Measurements from ENCODE around the gene ERFL. TPM values are rescaled to one million over a fixed set of nuclear protein-coding genes. Genes with fewer than 3 reads are reported as not detected.

Gene ERFL
- total RNA-seq, 1 experiment from 2014 or later: 0.65 TPM

GRCh38 chr19:41957838-41958366, 29.7 kb upstream of the ERFL start:
- Histone ChIP-seq H3K4me2 (peak overlapping the region; percentile 75), H3F3A (ENCODE audit: insufficient read depth, low read depth) (peaks cover 5% of the 10 kb centered on the region; the same call in 1 of the 2 replicates), H3K36me3 (ENCODE audit: low read depth) (no peaks in the 10 kb centered on the region), H3K27me3 (ENCODE audit: insufficient read depth, low read depth) (no peaks in the 10 kb centered on the region), H3K9me3 (ENCODE audit: insufficient read depth, low read depth) (no peaks in the 10 kb centered on the region), H3K9me2 (ENCODE audit: insufficient read depth) (no peaks in the 10 kb centered on the region), H3K4me1 (replicated peaks; ENCODE audit: insufficient read depth) (peaks cover 11% of the 10 kb centered on the region), H3K4me3 (peak overlapping the region; percentile 67; the same call in 1 of the 2 replicates), H2AFZ (peak overlapping the region; percentile 90; the same call in 1 of the 2 replicates), H4K20me1 (ENCODE audit: insufficient read depth) (no peaks in the 10 kb centered on the region; the same call in 1 of the 2 replicates), H3K79me2 (ENCODE audit: low read depth) (no peaks in the 10 kb centered on the region), H3K27ac (no peak overlapping the region)
- TF ChIP-seq CTCF (conservative IDR thresholded peaks at IDR 0.05): peak; percentile 96
- TF ChIP-seq EZH2 (IDR thresholded peaks at IDR 0.05; ENCODE audit: low read depth): no peak
- ChIA-PET POLR2A (ENCODE audit: unreplicated experiment) (interaction anchor here (0.5 to 0.6 kb wide), 3 partner anchors 97 to 165 kb away, joined by 3 to 5 read pairs (median 3); no protein-coding TSS in a partner anchor), CTCF (interaction anchor here (0.6 kb wide), 2 partner anchors 82 to 85 kb away, joined by 3 to 11 read pairs; no protein-coding TSS in a partner anchor)
- intact Hi-C loops (cut with micrococcal nuclease; ENCODE audit: unreplicated experiment): loop anchor here (1.0 to 10.0 kb wide), 8 partner anchors 71 to 313 kb away; partner anchors contain the start of genes CEACAM6 and ZNF574
- no TSS peak for BruUV-seq (replicated peaks)
- DNase-seq: peak; percentile 84

GRCh38 chr19:41957161-41957837, 29.1 kb upstream of the ERFL start:
- Histone ChIP-seq H3K4me1 (replicated peaks; ENCODE audit: insufficient read depth) (peaks cover 11% of the 10 kb centered on the region), H3K9me3 (ENCODE audit: insufficient read depth, low read depth) (no peaks in the 10 kb centered on the region), H2AFZ (no peak overlapping the region), H3F3A (ENCODE audit: insufficient read depth, low read depth) (peaks cover 8% of the 10 kb centered on the region; the same call in 1 of the 2 replicates), H3K79me2 (ENCODE audit: low read depth) (no peaks in the 10 kb centered on the region), H4K20me1 (ENCODE audit: insufficient read depth) (no peaks in the 10 kb centered on the region; the same call in 1 of the 2 replicates), H3K4me2 (peak overlapping the region; percentile 75), H3K27me3 (ENCODE audit: insufficient read depth, low read depth) (no peaks in the 10 kb centered on the region), H3K36me3 (ENCODE audit: low read depth) (no peaks in the 10 kb centered on the region), H3K4me3 (peak overlapping the region; percentile 16; the same call in 1 of the 2 replicates), H3K9me2 (ENCODE audit: insufficient read depth) (no peaks in the 10 kb centered on the region), H3K27ac (no peak overlapping the region)
- DNase-seq: no peak
- ChIA-PET POLR2A (ENCODE audit: unreplicated experiment) (interaction anchor here (0.5 kb wide), 2 partner anchors 96 to 107 kb away, joined by 3 to 5 read pairs; no protein-coding TSS in a partner anchor), CTCF (interaction anchor here (0.6 to 1.1 kb wide), 3 partner anchors 69 to 94 kb away, joined by 3 read pairs; no protein-coding TSS in a partner anchor)
- intact Hi-C loops (cut with micrococcal nuclease; ENCODE audit: unreplicated experiment): loop anchor here (2.0 to 10.0 kb wide), 4 partner anchors 70 to 312 kb away; partner anchors contain the start of gene ZNF574
- TF ChIP-seq CTCF (conservative IDR thresholded peaks at IDR 0.05): no peak
- no peak for TF ChIP-seq EZH2 (IDR thresholded peaks at IDR 0.05; ENCODE audit: low read depth)
- BruUV-seq (replicated peaks): no TSS peak

- Histone ChIP-seq H3K27me3 (ENCODE audit: insufficient read depth, low read depth) (no peaks in the 10 kb centered on the region), H3K79me2 (ENCODE audit: low read depth) (no peaks in the 10 kb centered on the region), H3K36me3 (ENCODE audit: low read depth) (no peaks in the 10 kb centered on the region), H4K20me1 (ENCODE audit: insufficient read depth) (no peaks in the 10 kb centered on the region; the same call in 1 of the 2 replicates), H3K4me2 (no peak overlapping the region), H3K4me3 (no peak overlapping the region), H3K27ac (no peak overlapping the region), H3F3A (ENCODE audit: insufficient read depth, low read depth) (peaks cover 4% of the 10 kb centered on the region; the same call in 1 of the 2 replicates), H3K9me2 (ENCODE audit: insufficient read depth) (no peaks in the 10 kb centered on the region), H2AFZ (no peak overlapping the region), H3K4me1 (replicated peaks; ENCODE audit: insufficient read depth) (peaks cover 11% of the 10 kb centered on the region), H3K9me3 (ENCODE audit: insufficient read depth, low read depth) (no peaks in the 10 kb centered on the region)
- ChIA-PET POLR2A (ENCODE audit: unreplicated experiment) (no interaction called here), CTCF (interaction anchor here (0.6 to 1.1 kb wide), 3 partner anchors 68 to 1550 kb away, joined by 3 to 7 read pairs (median 3); no protein-coding TSS in a partner anchor)
- no peak for DNase-seq
- BruUV-seq (replicated peaks): no TSS peak
- TF ChIP-seq EZH2 (IDR thresholded peaks at IDR 0.05; ENCODE audit: low read depth) (no peak), CTCF (conservative IDR thresholded peaks at IDR 0.05) (no peak)
- intact Hi-C loops (cut with micrococcal nuclease; ENCODE audit: unreplicated experiment): loop anchor here (2.0 to 10.0 kb wide), 4 partner anchors 70 to 312 kb away; partner anchors contain the start of gene ZNF574
Observed at GRCh38 chr19:41956621-41957020, 28.4 kb upstream of the ERFL start.
